Transverse colon (tissue), 4 donors: Measurements from ENCODE around the gene P2RY12. TPM values are rescaled to one million over a fixed set of nuclear protein-coding genes. Genes with fewer than 3 reads are reported as not detected.
A peak's percentile ranks its signal among the peaks of the same experiment; 100 is the strongest.

Source experiments
- DNase-seq: peaks from one replicate; pipeline ENCODE4 v3.0.0-alpha.2; 2019
- H3K27ac ChIP-seq, 4 donors: fragments of 200-600 bp; sonication (generic); 2 replicates each; pipeline ENCODE4 v1.5.1; 2016 to 2018; ENCODE audit warnings: inconsistent platforms in 4 of 4
- H3K27me3 ChIP-seq: fragments of 200-600 bp; sonication (generic); 2 replicates; pipeline ENCODE4 v1.5.1; 2017; ENCODE audit warnings: inconsistent platforms
- H3K36me3 ChIP-seq, 4 donors: fragments of 200-600 bp; sonication (generic); 2 replicates each; pipeline ENCODE4 v1.5.1; 2017 to 2019; ENCODE audit warnings: inconsistent platforms in 4 of 4
- H3K4me1 ChIP-seq, 4 donors: fragments of 200-600 bp; sonication (generic); 2 replicates each; pipeline ENCODE4 v1.5.1; 2017 to 2020; ENCODE audit warnings: inconsistent platforms in 4 of 4
- H3K4me3 ChIP-seq, 4 donors: fragments of 200-600 bp; sonication (generic); 1 replicate in 1 of 4; 2 replicates in 3 of 4; pipeline versions ENCODE4 v1.5.1 to v1.6.1; 2017 to 2019; ENCODE audit warnings: inconsistent platforms in 4 of 4
- H3K9me3 ChIP-seq, 2 donors: fragments of 200-600 bp; sonication (generic); 2 replicates each; pipeline ENCODE4 v1.5.1; 2017 to 2019; ENCODE audit warnings: inconsistent platforms in 2 of 2
- CTCF ChIP-seq, 5 experiments: fragments of 200-600 bp in 3 of 5; fragments of 450-650 bp in 2 of 5; sonication (generic) in 3 of 5; IDR thresholded peaks; 1 replicate in 2 of 5; 2 replicates in 3 of 5; pipeline ENCODE4 v1.5.1; 2016 to 2017; ENCODE audit warnings: antibody characterized with exemption in 5 of 5, inconsistent platforms in 3 of 5, mild to moderate bottlenecking in 2 of 5, moderate library complexity in 1 of 5
- EP300 ChIP-seq: sonication (generic); formaldehyde crosslinking; IDR thresholded peaks from one replicate; pipeline ENCODE4 v1.6.1; 2017; ENCODE audit warnings: antibody characterized with exemption, low read depth
- POLR2A ChIP-seq: fragments of 450-650 bp; IDR thresholded peaks from one replicate; pipeline ENCODE4 v1.6.1; 2016; ENCODE audit warnings: antibody characterized with exemption, mild to moderate bottlenecking, moderate library complexity
- POLR2AphosphoS5 ChIP-seq, 3 donors: sonication (generic); formaldehyde crosslinking; IDR thresholded peaks; one replicate each; pipeline ENCODE4 v1.6.1; 2016; ENCODE audit warnings: antibody characterized with exemption in 3 of 3
- WGBS, 2 donors: methylation state at CpG; one replicate each; pipeline ENCODE4 v1.1.5; 2018; ENCODE audit warnings: low coverage in 1 of 2; 5-methylcytosine and 5-hydroxymethylcytosine counted together
- in situ Hi-C, 4 donors: fragments of 200-750 bp; cut with MboI; loops; one replicate each; pipeline versions ENCODE4 v1.15.0 to v1.15.1; 2017; ENCODE audit warnings: low sequenced_read_pairs in 3 of 4, low pct_ligation_motif_present in 1 of 4, low pct_unique_long_range_greater_than_20kb in 1 of 4
- intact Hi-C: fragments of 100-400 bp; cut with DNase I; formaldehyde crosslinking; loops from one replicate; pipeline ENCODE4 v1.15.1; 2023; ENCODE audit warnings: low total_unique reads
- total RNA-seq, 4 donors: library from RNA; depleted of rRNA; stranded (reverse); fragments of >200 nt; gene quantifications; one replicate each; pipeline ENCODE4 v1.1.0, GENCODE V29; 2016

P2RY12 gene
- total RNA-seq, 4 donors from 2014 or later = 1.1 to 1.4 TPM; not detected in 2

- Histone ChIP-seq H3K4me3 (no peak overlapping the region), H3K36me3 (no peaks in the 10 kb centered on the region), H3K4me1 (peaks cover 0 to 6% (median 0%) of the 10 kb centered on the region in 4 donors), H3K27ac (no peak overlapping the region), H3K27me3 (no peaks in the 10 kb centered on the region), H3K9me3 (no peaks in the 10 kb centered on the region)
- peak; percentile 48 for DNase-seq
- intact Hi-C loops (no loop called here), in situ Hi-C loops (no loop called here)
- TF ChIP-seq CTCF (IDR thresholded peaks at IDR 0.05) (no peak), POLR2AphosphoS5 (IDR thresholded peaks at IDR 0.05) (no peak), POLR2A (no peak), EP300 (no peak)
- 59% methylated on average over 7 of the region's 7 CpGs; no CpG with 5 or more reads in 1 of the 2 donors for WGBS, 2 donors
Observed at GRCh38 chr3:151305060-151305774, 79.3 kb downstream of the P2RY12 start.

- H3K4me3 ChIP-seq = no peak overlapping the region
- TF ChIP-seq POLR2A = no peak
- TF ChIP-seq CTCF (IDR thresholded peaks at IDR 0.05) = no peak
- TF ChIP-seq POLR2AphosphoS5 (IDR thresholded peaks at IDR 0.05) = no peak
- TF ChIP-seq EP300 = no peak
- in situ Hi-C loops (no loop called here), intact Hi-C loops (no loop called here)
- peaks cover 0 to 6% (median 0%) of the 10 kb centered on the region in 4 donors for H3K4me1 ChIP-seq
- H3K27ac ChIP-seq = no peak overlapping the region
- no peaks in the 10 kb centered on the region for H3K27me3 ChIP-seq
- no peaks in the 10 kb centered on the region for H3K36me3 ChIP-seq
- no peaks in the 10 kb centered on the region for H3K9me3 ChIP-seq
- DNase-seq = no peak
- 67 to 76% methylated on average over 2 of the region's 2 CpGs for WGBS, 2 donors
Observed at GRCh38 chr3:151303751-151304150, 80.8 kb downstream of the P2RY12 start.

- DNase-seq = no peak
- H3K9me3 ChIP-seq = no peaks in the 10 kb centered on the region
Observed at GRCh38 chr3:151301787-151302186, 82.8 kb downstream of the P2RY12 start.

GRCh38 chr3:151300539-151300938 lies 84.0 kb downstream of the P2RY12 start:
- no peak for DNase-seq
- H3K4me1 ChIP-seq = peaks cover 0 to 6% (median 0%) of the 10 kb centered on the region in 4 donors
- H3K27ac ChIP-seq = no peak overlapping the region
- in situ Hi-C loops = no loop called here
- WGBS, 2 donors = 67 to 92% methylated on average over 1 of the region's 1 CpG
- intact Hi-C loops = no loop called here
- H3K27me3 ChIP-seq = no peaks in the 10 kb centered on the region
- H3K9me3 ChIP-seq = no peaks in the 10 kb centered on the region
- no peak for TF ChIP-seq POLR2AphosphoS5 (IDR thresholded peaks at IDR 0.05)
- TF ChIP-seq EP300 = no peak
- no peak for TF ChIP-seq POLR2A
- no peak for TF ChIP-seq CTCF (IDR thresholded peaks at IDR 0.05)
- no peaks in the 10 kb centered on the region for H3K36me3 ChIP-seq
- H3K4me3 ChIP-seq = no peak overlapping the region

More at GRCh38 chr3:151301787-151302186, 82.8 kb downstream of the P2RY12 start:
- Histone ChIP-seq H3K27me3 (no peaks in the 10 kb centered on the region), H3K36me3 (no peaks in the 10 kb centered on the region), H3K4me1 (peaks cover 0 to 6% (median 0%) of the 10 kb centered on the region in 4 donors), H3K27ac (no peak overlapping the region), H3K4me3 (no peak overlapping the region)
- TF ChIP-seq POLR2A (no peak), CTCF (IDR thresholded peaks at IDR 0.05) (no peak), POLR2AphosphoS5 (IDR thresholded peaks at IDR 0.05) (no peak), EP300 (no peak)
- WGBS, 2 donors = 66 to 88% methylated on average over 3 of the region's 3 CpGs
- intact Hi-C loops (no loop called here), in situ Hi-C loops (no loop called here)
